Mucosa of rectum (tissue), 2 donors: ENCODE results near the gene TCF20.

Experiments
- H3K27ac ChIP-seq, 2 donors: one replicate each; pipeline ENCODE4 v1.7.0; 2013; ENCODE audit warnings: inconsistent platforms in 2 of 2, low read depth in 2 of 2, low read length in 2 of 2
- H3K27me3 ChIP-seq, 2 donors: one replicate each; pipeline ENCODE4 v1.7.0; 2013; ENCODE audit warnings: low read length in 2 of 2; ENCODE audit not compliant: control insufficient read depth in 2 of 2, insufficient read depth in 2 of 2
- H3K36me3 ChIP-seq, 2 donors: one replicate each; pipeline ENCODE4 v1.7.0; 2013; ENCODE audit warnings: low read length in 2 of 2; ENCODE audit not compliant: control insufficient read depth in 2 of 2, insufficient read depth in 2 of 2
- H3K4me1 ChIP-seq, 2 donors: one replicate each; pipeline ENCODE4 v1.7.0; 2013; ENCODE audit warnings: low read length in 2 of 2, mild to moderate bottlenecking in 1 of 2; ENCODE audit not compliant: control insufficient read depth in 2 of 2, insufficient read depth in 2 of 2
- H3K4me3 ChIP-seq, 2 donors: one replicate each; pipeline ENCODE4 v1.7.0; 2013; ENCODE audit warnings: low read length in 2 of 2
- H3K9ac ChIP-seq, 2 donors: one replicate each; pipeline ENCODE4 v1.7.0; 2013; ENCODE audit warnings: low read length in 2 of 2, low read depth in 1 of 2, mild to moderate bottlenecking in 1 of 2
- H3K9me3 ChIP-seq, 2 donors: one replicate each; pipeline ENCODE4 v1.7.0; 2013; ENCODE audit warnings: low read length in 2 of 2; ENCODE audit not compliant: control insufficient read depth in 2 of 2
- donor health status: healthy.
- donor health status: Normal muscosa, but diverticular disease.

Gene TCF20

GRCh38 chr22:42289671-42290541 is 19.5 kb upstream of the TCF20 start:
- no peak overlapping the region for H3K27ac ChIP-seq
- no peaks in the 10 kb centered on the region for H3K9me3 ChIP-seq
- no peaks in the 10 kb centered on the region for H3K36me3 ChIP-seq
- H3K27me3 ChIP-seq = peaks cover 0 to 2% of the 10 kb centered on the region in 2 donors
- H3K4me1 ChIP-seq = peaks cover 19 to 24% of the 10 kb centered on the region in 2 donors
- no peak overlapping the region for H3K4me3 ChIP-seq
- H3K9ac ChIP-seq = no peak overlapping the region

DNA sequence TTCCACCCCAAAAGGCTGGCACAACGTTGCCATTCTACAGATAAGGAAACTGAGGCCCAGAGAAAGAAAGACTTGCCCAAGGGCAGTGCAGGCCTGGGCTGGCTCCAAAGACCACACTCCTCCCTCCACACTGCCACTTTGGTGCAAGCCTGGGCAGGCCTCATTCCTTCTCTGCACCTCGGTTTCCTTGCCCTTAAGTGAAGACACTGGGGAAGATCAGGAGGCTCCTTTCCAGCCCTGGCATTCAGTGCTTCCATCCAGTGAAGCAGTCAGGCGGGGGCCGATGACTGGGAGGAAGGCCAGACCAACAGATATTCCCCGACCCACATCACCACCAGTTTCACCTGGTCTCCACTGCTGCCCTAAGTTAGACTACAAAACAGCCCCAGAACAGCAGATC is 18.3 kb upstream of the TCF20 start:
- H3K4me1 ChIP-seq = peaks cover 19 to 24% of the 10 kb centered on the region in 2 donors
- no peak overlapping the region for H3K27ac ChIP-seq
- H3K4me3 ChIP-seq = no peak overlapping the region
- H3K27me3 ChIP-seq = peaks cover 5 to 10% of the 10 kb centered on the region in 2 donors
- no peaks in the 10 kb centered on the region for H3K9me3 ChIP-seq
- no peak overlapping the region for H3K9ac ChIP-seq
- no peaks in the 10 kb centered on the region for H3K36me3 ChIP-seq

DNA sequence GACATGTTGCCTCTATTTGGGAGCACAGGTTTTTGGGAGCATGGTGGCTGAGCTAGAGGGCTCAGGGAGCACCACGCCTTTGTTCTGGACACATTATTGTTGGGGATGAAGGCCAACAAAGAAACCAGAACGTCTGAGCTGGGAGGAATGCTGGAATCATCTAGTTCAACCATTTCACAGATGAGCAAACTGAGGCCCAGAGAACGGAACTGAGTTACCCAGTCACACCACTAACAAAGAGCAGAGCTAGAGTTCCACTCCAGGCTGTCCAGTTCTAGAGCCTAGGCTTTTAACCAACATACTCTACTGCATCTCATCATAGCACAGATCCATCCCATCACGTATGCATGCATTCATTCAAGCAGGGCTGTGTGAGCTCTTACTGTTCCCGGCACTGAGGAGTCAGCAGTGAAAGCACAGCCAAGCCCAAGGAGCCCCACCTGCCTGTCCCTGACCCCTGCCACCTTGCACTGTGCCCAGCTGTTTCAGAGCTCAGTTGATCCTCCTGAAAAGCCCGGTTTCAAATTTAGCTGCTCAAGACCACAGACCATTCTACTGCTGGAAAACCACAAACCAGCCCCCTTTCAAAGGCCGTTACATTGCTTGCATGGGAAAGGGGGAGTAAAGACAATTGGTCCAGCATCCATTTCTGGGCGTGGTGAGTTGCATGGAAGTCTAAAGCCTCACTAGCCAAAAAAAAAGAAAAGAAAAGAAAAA is 16.9 kb upstream of the TCF20 start:
- Histone ChIP-seq H3K4me1 (peaks cover 13 to 18% of the 10 kb centered on the region in 2 donors), H3K36me3 (no peaks in the 10 kb centered on the region), H3K27ac (no peak overlapping the region), H3K9ac (no peak overlapping the region), H3K27me3 (peaks cover 5 to 10% of the 10 kb centered on the region in 2 donors), H3K4me3 (no peak overlapping the region), H3K9me3 (no peaks in the 10 kb centered on the region)

DNA sequence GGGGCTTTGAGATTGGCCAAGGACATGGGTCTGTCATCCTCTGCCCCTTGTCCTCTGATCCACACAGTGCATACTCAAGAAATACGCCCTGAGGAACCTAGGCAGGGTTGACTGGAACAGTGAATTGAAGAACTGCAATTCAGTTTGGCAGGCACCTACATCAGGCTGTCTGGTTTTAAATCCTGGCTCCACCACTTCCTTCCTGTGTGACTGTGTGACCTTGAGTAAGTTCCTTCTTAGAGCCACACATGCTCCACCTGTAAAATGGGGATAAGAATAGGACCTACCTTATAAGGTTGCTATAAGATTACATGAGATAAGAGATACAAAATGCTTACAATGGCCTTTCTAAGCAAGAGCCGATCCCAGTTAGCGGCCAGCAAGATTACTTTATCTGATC is 15.8 kb upstream of the TCF20 start:
- Histone ChIP-seq H3K4me1 (peaks cover 13 to 16% of the 10 kb centered on the region in 2 donors), H3K27ac (no peak overlapping the region), H3K36me3 (no peaks in the 10 kb centered on the region), H3K9ac (no peak overlapping the region), H3K9me3 (no peaks in the 10 kb centered on the region), H3K4me3 (no peak overlapping the region), H3K27me3 (peaks cover 5 to 10% of the 10 kb centered on the region in 2 donors)

GRCh38 chr22:42285604-42286003 is 15.2 kb upstream of the TCF20 start:
- Histone ChIP-seq H3K4me1 (peaks cover 13 to 16% of the 10 kb centered on the region in 2 donors), H3K9me3 (no peaks in the 10 kb centered on the region), H3K9ac (no peak overlapping the region), H3K27ac (no peak overlapping the region), H3K27me3 (peaks cover 5 to 10% of the 10 kb centered on the region in 2 donors), H3K36me3 (no peaks in the 10 kb centered on the region), H3K4me3 (no peak overlapping the region)

DNA sequence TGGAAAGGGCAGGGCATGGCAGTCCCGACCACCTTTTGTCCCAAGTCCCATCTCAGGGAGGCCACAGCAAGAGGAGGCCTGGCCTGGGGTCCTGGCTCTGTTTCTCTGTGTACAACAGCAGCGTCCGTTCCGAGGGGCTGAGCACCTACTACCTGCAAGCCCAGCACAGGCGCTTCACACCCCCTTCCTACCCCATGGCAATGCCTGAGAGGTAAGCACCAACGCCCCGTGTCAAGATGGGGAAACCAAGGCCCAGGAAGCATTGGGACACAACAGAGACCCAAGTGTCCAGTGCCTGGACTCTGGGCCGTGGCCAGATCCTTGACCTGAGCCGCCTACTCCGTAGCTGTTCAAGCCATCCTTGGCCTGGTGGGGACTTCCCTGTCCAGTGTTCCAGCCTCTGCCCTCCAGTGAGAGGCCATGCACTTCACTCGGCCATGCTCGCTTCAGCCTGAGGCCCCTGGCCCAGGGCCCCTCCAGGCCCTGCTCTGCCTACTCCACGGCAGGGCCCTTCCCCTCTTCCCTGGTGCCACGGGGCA is 14.3 kb upstream of the TCF20 start:
- H3K4me3 ChIP-seq = no peak overlapping the region
- H3K9me3 ChIP-seq = no peaks in the 10 kb centered on the region
- H3K27me3 ChIP-seq = peaks cover 5 to 10% of the 10 kb centered on the region in 2 donors
- no peak overlapping the region for H3K27ac ChIP-seq
- H3K4me1 ChIP-seq = peaks cover 17 to 18% of the 10 kb centered on the region in 2 donors
- no peak overlapping the region for H3K9ac ChIP-seq
- H3K36me3 ChIP-seq = no peaks in the 10 kb centered on the region

GRCh38 chr22:42284202-42284591 is 13.7 kb upstream of the TCF20 start:
- no peak overlapping the region for H3K9ac ChIP-seq
- H3K36me3 ChIP-seq = no peaks in the 10 kb centered on the region
- H3K27me3 ChIP-seq = peaks cover 5 to 10% of the 10 kb centered on the region in 2 donors
- H3K4me1 ChIP-seq = peaks cover 20 to 22% of the 10 kb centered on the region in 2 donors
- no peak overlapping the region for H3K27ac ChIP-seq
- H3K9me3 ChIP-seq = no peaks in the 10 kb centered on the region
- peak overlapping the region in 1 of 2 donors; percentile 59 for H3K4me3 ChIP-seq

DNA sequence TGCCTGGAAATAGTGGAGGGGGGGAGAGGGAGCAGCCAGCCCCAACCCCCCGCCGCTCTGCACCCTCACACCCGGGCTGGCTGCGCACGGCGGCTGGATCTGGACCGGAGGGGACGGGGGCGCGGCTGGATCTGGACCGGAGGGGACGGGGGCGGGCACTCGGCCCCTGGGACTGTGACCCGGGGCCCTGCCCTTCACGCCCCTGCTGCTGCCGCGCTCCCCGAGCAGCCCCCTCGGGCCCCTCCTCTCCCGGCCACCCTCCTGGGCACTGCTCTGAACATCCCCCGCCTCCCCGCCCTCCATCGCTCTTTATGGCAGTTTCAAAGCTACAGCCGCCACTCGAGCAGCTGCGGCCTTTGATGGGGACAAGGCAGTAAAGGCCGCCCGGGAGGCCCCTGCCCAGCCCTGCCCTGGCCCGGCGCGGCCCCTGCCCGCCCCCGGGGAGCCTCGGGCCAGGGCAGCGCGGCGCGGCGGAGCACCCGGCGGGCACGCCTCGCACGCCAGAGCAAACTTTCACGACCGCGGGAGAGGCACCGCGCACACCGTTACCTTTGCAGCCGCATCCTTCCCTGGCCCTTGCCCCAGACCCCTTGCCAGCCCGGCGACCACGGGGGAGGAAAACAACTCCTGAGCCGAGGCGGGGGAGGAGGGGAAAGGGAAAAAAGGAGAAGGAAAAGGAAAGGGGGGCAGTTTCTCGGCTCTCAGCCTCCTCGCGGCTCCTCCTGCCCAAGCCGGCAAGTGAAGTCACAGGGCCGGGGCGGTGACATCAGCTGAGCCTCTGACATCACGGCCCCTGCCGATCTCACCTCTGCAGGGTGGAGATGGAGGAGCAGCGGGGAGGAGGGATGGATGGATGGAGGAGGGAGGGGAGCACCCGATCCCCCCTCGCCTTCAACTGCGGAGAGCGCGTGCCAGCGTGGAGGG is 13.1 kb upstream of the TCF20 start:
- H3K9me3 ChIP-seq = no peaks in the 10 kb centered on the region
- H3K27ac ChIP-seq = peak overlapping the region; percentile 14 to 48
- peaks cover 5 to 10% of the 10 kb centered on the region in 2 donors for H3K27me3 ChIP-seq
- no peak overlapping the region for H3K9ac ChIP-seq
- peak overlapping the region; percentile 33 to 59 for H3K4me3 ChIP-seq
- H3K4me1 ChIP-seq = peaks cover 22 to 26% of the 10 kb centered on the region in 2 donors
- no peaks in the 10 kb centered on the region for H3K36me3 ChIP-seq

- H3K4me3 ChIP-seq = peak overlapping the region in 1 of 2 donors; percentile 3
- H3K9ac ChIP-seq = no peak overlapping the region
- H3K9me3 ChIP-seq = no peaks in the 10 kb centered on the region
- peak overlapping the region; percentile 14 to 48 for H3K27ac ChIP-seq
- peaks cover 5 to 10% of the 10 kb centered on the region in 2 donors for H3K27me3 ChIP-seq
- H3K4me1 ChIP-seq = peaks cover 22 to 27% of the 10 kb centered on the region in 2 donors
- no peaks in the 10 kb centered on the region for H3K36me3 ChIP-seq
Observed at GRCh38 chr22:42282943-42283277, 12.5 kb upstream of the TCF20 start.
